Stimulated activated CD4-positive, alpha-beta T cell treated with anti-CD3 and anti-CD28 coated beads, Interleukin-15, amount 100 ng/mL, for 24 hours (primary cell): Measurements from ENCODE around the gene KIF22.

Experiments used
- DNase-seq: peaks from one replicate; pipeline ENCODE4 v3.0.0-alpha.2; 2020

The KIF22 gene

DNA sequence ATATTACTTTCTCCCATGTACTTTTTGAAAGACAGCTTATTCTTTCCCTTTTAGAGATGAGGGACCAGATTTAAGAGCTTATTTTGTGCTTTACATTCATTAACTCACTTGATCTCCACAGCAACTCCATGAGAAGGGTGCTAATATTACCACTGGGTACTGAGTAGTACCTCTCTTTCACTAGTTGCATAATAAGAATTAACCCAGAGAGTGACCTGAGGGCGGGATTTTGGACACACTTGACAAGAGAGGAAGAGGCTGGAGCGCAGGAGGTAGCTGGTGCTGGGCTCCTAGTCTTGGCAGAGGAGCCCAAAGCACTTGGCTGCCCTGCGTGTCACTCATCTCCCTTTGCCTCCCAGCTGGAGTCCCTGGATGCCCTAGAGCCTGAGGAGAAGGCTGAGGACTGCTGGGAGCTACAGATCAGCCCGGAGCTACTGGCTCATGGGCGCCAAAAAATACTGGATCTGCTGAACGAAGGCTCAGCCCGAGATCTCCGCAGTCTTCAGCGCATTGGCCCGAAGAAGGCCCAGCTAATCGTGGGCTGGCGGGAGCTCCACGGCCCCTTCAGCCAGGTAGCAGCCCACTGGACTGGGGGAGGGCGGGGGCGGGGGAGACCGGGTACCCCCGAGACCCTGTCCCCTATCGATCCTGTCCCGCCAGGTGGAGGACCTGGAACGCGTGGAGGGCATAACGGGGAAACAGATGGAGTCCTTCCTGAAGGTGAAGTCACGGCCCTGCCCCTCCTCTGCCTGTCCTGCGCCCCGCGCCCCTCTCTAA lies 14.1 kb downstream of the KIF22 start:
- no peak for DNase-seq

GRCh38 chr16:29805232-29806098 lies 14.9 kb downstream of the KIF22 start:
- DNase-seq: peak; percentile 98

- DNase-seq: peak; percentile 84
Measured at GRCh38 chr16:29806099-29806579, 15.6 kb downstream of the KIF22 start, which contains the start of gene MAZ. Gene MAZ (plus strand): TSS chr16:29806529. CDS start chr16:29806702, 173 bp downstream.

- peak; percentile 82 for DNase-seq
Measured at GRCh38 chr16:29806641-29807425, 16.3 kb downstream of the KIF22 start.

DNA sequence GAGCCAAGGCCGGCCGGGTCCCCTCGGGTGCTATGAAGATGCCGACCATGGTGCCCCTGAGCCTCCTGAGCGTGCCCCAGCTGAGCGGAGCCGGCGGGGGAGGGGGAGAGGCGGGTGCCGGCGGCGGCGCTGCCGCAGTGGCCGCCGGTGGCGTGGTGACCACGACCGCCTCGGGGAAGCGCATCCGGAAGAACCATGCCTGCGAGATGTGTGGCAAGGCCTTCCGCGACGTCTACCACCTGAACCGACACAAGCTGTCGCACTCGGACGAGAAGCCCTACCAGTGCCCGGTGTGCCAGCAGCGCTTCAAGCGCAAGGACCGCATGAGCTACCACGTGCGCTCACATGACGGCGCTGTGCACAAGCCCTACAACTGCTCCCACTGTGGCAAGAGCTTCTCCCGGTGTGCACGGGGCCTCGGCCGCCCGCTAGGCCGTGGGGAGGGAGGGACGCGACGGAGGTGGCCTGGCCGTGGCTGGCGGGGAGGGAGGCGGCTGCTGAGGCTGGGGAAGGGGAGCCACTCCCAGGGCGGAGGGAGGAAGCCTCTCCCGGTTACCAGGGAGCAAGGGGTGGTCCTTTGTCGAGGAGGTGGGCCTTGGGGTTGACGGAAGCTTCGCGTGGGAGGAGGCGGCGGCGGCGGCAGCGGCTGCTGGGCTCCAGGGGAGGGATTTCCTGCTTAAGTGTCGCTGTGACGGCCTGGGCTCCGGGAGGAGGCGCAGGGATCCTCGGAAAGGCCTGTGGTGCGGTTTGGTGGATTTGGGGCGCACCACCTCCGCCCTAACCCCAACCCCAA lies 17.1 kb downstream of the KIF22 start:
- peak; percentile 94 for DNase-seq

DNA sequence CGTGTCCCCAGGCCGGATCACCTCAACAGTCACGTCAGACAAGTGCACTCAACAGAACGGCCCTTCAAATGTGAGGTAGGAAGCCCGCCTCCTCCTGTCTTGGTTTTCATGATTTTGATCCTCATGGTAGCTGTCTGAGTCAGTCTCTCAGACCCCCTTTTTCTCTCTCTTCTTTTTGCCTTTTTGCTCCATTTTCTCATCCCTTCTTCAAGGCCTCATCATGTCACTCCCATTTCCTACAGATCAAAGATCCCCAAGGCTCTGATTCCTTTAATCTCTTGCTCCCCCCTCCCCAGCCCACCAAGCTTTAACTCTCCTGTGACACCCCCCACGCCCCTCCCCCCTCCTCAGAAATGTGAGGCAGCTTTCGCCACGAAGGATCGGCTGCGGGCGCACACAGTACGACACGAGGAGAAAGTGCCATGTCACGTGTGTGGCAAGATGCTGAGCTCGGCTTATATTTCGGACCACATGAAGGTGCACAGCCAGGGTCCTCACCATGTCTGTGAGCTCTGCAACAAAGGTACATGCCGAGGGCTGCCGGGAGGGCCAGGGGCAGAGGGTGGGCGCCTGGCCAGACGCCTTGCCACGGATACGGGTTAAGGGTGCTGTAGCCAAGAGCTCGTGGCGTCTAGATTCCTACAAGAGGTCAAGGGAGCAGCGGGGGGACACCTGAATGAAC lies 17.8 kb downstream of the KIF22 start:
- peak; percentile 65 for DNase-seq

- no peak for DNase-seq
Measured at GRCh38 chr16:29809031-29809747, 18.6 kb downstream of the KIF22 start.

DNA sequence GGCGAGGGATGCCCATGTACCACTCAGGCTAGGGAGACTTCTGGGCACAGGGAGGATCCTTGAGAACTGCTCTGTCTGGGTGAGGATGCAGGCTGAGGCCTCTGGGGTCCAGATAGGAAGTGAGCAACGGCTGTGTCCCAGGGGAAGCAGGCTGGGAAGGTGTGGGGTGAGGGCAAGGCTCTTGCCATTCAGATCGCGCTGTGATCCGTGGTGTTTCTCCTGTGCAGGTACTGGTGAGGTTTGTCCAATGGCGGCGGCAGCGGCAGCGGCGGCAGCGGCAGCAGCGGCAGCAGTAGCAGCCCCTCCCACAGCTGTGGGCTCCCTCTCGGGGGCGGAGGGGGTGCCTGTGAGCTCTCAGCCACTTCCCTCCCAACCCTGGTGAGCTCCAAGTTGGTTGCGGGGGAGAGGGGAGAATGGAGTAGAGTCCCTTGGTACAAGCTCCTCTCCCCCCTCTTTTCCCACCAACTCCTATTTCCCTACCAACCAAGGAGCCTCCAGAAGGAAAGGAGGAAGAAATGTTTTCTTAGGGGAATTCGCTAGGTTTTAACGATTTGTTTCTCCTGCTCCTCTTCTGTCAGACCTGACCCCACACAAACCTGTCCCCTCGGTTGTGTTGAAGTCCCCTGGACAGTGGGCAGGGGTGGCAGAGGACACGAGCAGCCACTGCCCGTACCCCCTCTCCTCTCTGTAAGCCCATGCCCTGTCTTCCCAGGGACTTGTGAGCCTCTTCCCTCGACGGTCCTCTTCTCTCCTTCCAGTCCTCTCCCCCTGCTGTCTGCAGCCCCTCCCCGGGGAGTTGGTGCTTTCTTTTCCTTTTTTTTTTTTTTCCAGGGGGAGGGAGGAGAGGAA lies 19.5 kb downstream of the KIF22 start:
- peak; percentile 57 for DNase-seq

DNA sequence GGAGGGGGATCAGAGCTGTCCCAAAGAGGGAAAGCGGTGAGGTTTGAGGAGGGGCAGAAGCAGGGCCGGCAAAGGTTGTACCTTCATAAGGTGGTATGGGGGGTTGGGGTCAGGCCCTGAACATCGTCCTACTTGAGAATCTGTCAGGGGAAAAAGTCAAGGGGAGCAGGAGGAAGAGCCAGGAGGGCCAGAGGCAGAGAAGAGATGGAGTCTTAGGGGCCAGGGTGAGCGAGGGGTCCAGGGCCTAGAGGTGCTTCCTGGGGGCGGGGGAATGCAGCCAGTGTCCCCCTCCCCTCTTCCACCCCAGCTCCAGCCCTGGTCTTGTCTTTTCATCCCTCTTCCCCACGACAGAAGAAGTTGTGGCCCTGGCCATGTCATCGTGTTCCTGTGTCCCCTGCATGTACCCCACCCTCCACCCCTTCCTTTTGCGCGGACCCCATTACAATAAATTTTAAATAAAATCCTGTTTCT lies 20.2 kb downstream of the KIF22 start:
- no peak for DNase-seq

- DNase-seq: peak; percentile 92
Measured at GRCh38 chr16:29811170-29811895, 20.8 kb downstream of the KIF22 start.

- peak; percentile 75 for DNase-seq
Measured at GRCh38 chr16:29811896-29812665, 21.5 kb downstream of the KIF22 start, which contains the start of gene PRRT2. Gene PRRT2 (plus strand): TSS chr16:29812193. CDS start chr16:29813055, 862 bp downstream.

GRCh38 chr16:29812754-29813643 lies 22.4 kb downstream of the KIF22 start:
- no peak for DNase-seq

DNA sequence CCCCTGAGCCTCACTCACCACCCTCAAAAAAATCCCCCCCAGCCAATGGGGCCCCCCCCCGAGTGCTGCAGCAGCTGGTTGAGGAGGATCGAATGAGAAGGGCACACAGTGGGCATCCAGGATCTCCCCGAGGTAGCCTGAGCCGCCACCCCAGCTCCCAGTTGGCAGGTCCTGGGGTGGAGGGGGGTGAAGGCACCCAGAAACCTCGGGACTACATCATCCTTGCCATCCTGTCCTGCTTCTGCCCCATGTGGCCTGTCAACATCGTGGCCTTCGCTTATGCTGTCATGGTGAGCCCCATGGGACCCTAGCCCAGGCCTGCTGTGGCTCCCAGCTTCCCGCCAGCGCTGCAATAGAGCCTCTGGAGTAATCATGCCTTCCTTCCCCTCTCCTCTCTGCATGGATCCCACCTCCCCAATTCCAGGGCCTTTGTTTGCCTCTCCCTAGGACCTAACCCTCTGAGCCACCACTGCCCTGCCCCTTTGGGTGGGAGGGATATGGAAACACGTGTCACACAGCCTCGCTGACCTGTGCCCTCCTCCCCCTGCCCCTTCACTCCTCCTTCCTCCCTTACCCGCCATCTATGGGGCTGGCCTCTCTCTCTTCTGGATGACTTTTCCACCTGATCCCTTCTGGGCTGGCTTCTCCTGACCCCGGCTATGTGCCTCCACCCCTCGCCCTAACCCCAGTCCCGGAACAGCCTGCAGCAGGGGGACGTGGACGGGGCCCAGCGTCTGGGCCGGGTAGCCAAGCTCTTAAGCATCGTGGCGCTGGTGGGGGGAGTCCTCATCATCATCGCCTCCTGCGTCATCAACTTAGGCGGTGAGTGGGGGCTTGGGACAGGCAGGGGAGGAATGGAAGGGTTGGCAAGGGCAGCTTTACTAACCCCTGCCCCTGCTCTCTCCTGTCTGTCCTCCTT lies 23.4 kb downstream of the KIF22 start:
- no peak for DNase-seq

DNA sequence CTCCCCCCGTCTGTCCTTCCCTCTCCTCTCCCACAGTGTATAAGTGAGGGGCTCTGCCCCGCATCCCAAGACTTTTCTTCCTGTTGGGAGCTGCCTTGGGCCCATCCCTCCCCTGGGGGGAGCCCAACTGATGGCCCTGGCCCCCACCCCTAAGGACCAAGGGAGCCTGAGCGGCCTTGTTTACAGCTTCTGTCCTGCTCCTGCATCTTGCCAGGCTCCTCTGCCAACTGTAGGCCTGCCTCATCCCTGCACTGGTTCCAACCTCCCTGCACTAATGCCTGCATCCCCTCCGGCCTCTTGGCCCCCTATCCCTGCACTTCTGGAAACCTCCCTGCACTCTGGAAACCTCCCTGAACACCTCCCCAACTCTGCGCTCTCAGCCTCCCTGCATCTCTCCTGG lies 24.0 kb downstream of the KIF22 start:
- no peak for DNase-seq

- peak; percentile 74 for DNase-seq
Measured at GRCh38 chr16:29815032-29815721, 24.6 kb downstream of the KIF22 start.
